K562 (cell line): ENCODE data around the gene NKAIN1. TPM values are rescaled to one million over a fixed set of nuclear protein-coding genes. Genes with fewer than 3 reads are reported as not detected.

ENCODE experiments used
- ATF1 ChIP-seq, 2 experiments: fragments of 450-650 bp in 1 of 2; IDR thresholded peaks; 2 replicates each; pipeline ENCODE4 v1.6.1; 2016; ENCODE audit warnings: missing compliant biosample characterization in 1 of 2, missing genetic modification characterization in 1 of 2
- BACH1 ChIP-seq: fragments of 200-800 bp; sonication (Bioruptor generic); IDR thresholded peaks from 2 replicates; pipeline ENCODE4 v1.6.1; 2016; ENCODE audit warnings: missing genetic modification characterization, missing compliant biosample characterization
- CBX1 ChIP-seq: sonication (generic); IDR thresholded peaks from 2 replicates; pipeline ENCODE4 v1.6.1; 2016; ENCODE audit warnings: antibody characterized with exemption, low read depth, mild to moderate bottlenecking
- CHCHD3 ChIP-seq: fragments of 250-450 bp; sonication (Bioruptor Pico); IDR thresholded peaks from 2 replicates; pipeline ENCODE4 v2.1.2; 2022; ENCODE audit warnings: mild to moderate bottlenecking
- CTCFL ChIP-seq: IDR thresholded peaks from 2 replicates; pipeline ENCODE4 v1.6.1; 2011; ENCODE audit warnings: borderline replicate concordance, low read depth, mild to moderate bottlenecking, moderate library complexity, low read length; ENCODE audit not compliant: insufficient read depth, poor library complexity, severe bottlenecking
- DACH1 ChIP-seq: fragments of 450-650 bp; IDR thresholded peaks from 2 replicates; pipeline ENCODE4 v1.6.1; 2018; ENCODE audit not compliant: partially characterized antibody
- KLF16 ChIP-seq: IDR thresholded peaks from 2 replicates; pipeline ENCODE4 v1.6.1; 2016; ENCODE audit warnings: antibody characterized with exemption
- MAFK ChIP-seq: IDR thresholded peaks from 2 replicates; pipeline ENCODE4 v1.6.1; 2011; ENCODE audit warnings: low read length, improper control_type of control experiment
- MXD1 ChIP-seq: fragments of 250-450 bp; sonication (Bioruptor Pico); IDR thresholded peaks from 2 replicates; pipeline ENCODE4 v1.8.0; 2021; ENCODE audit warnings: borderline replicate concordance, mild to moderate bottlenecking, moderate library complexity; ENCODE audit not compliant: poor library complexity, severe bottlenecking
- RCOR1 ChIP-seq, 2 experiments: IDR thresholded peaks; 2 replicates each; pipeline ENCODE4 v1.6.1; 2012; ENCODE audit warnings: low read depth in 2 of 2, low read length in 2 of 2, borderline replicate concordance in 1 of 2, improper control_type of control experiment in 1 of 2
- TAF7 ChIP-seq: fragments of 450-650 bp; IDR thresholded peaks from 2 replicates; pipeline ENCODE4 v1.6.1; 2016; ENCODE audit warnings: missing genetic modification characterization, missing compliant biosample characterization
- ZBTB1 ChIP-seq: sonication (generic); formaldehyde crosslinking; IDR thresholded peaks from 2 replicates; pipeline ENCODE4 v1.8.1; 2023; ENCODE audit warnings: missing genetic modification reagents, low read depth, mild to moderate bottlenecking, borderline replicate concordance
- ZFP91 ChIP-seq: sonication (generic); formaldehyde crosslinking; IDR thresholded peaks from 2 replicates; pipeline ENCODE4 v1.8.0; 2022; ENCODE audit warnings: mild to moderate bottlenecking, missing genetic modification reagents
- ZNF143 ChIP-seq: sonication (generic); formaldehyde crosslinking; IDR thresholded peaks from 2 replicates; pipeline ENCODE4 v1.9.0; 2022; ENCODE audit warnings: mild to moderate bottlenecking, missing genetic modification reagents
- ZNF282 ChIP-seq: sonication (generic); formaldehyde crosslinking; IDR thresholded peaks from 2 replicates; pipeline ENCODE4 v1.8.1; 2023; ENCODE audit warnings: missing genetic modification reagents
- ZNF347 ChIP-seq: fragments of 450-650 bp; formaldehyde crosslinking; IDR thresholded peaks from 2 replicates; pipeline ENCODE4 v1.4.0; 2020; ENCODE audit warnings: low read depth, mild to moderate bottlenecking, moderate library complexity
- ZNF609 ChIP-seq: sonication (generic); formaldehyde crosslinking; IDR thresholded peaks from 2 replicates; pipeline ENCODE4 v1.8.1; 2023; ENCODE audit warnings: missing genetic modification reagents, mild to moderate bottlenecking, borderline replicate concordance
- polyA plus RNA-seq, 8 experiments: library from polyadenylated mRNA; depleted of rRNA in 4 of 8; stranded (reverse) in 5 of 8; unstranded in 3 of 8; fragments of >200 nt; fragmentation: Nextera tagmentation in 2 of 8; fragmentation: Illumina TruSeq in 1 of 8; extraction: Ambion mirVana in 2 of 8; extraction: Trizol in 1 of 8; gene quantifications; 2 replicates each; pipeline versions ENCODE4 v1.2.1 to v1.2.3, GENCODE V29; 2011 to 2014; ENCODE audit warnings: inconsistent platforms in 1 of 8, missing spikeins in 1 of 8
- total RNA-seq, 7 experiments: library from RNA; depleted of rRNA in 6 of 7; stranded (reverse); fragments of >200 nt in 6 of 7; fragmentation: Illumina TruSeq in 2 of 7; extraction: Trizol in 2 of 7; gene quantifications; 2 replicates each; pipeline versions ENCODE4 v1.2.1 to v1.2.3, GENCODE V29; 2011 to 2021; ENCODE audit warnings: low replicate concordance in 1 of 7

Gene NKAIN1
- total and polyA plus RNA-seq, 9 of the 15 experiments (the other 6 are each of a cell fraction or from before 2014, with no cell fraction given): 0.03 to 0.22 (median 0.04) TPM; not detected in 3

- TF ChIP-seq ZNF347: no peak
- peak in 1 of 2 experiments; percentile 30; a peak in 1 of 4 replicates for TF ChIP-seq RCOR1 (IDR thresholded peaks at IDR 0.05; ENCODE audit: borderline replicate concordance in 1 of 2, low read depth in 2 of 2, low read length in 2 of 2)
- TF ChIP-seq ZFP91 (CRISPR knock-in tag): 0 out of 2 replicates have a peak, but pooled peaks have one; percentile 65
- TF ChIP-seq CBX1: peak; percentile 30; the same call in 1 of the 2 replicates
- TF ChIP-seq DACH1: no peak
- TF ChIP-seq ZNF143 (CRISPR knock-in tag): 0 out of 2 replicates have a peak, but pooled peaks have one; percentile 45
- TF ChIP-seq BACH1 (tag): no peak
- no peak for TF ChIP-seq MAFK
- no peak for TF ChIP-seq TAF7 (tag)
- peak; percentile 77; the same call in 1 of the 2 replicates for TF ChIP-seq ZNF609 (CRISPR knock-in tag)
- peak; percentile 82 for TF ChIP-seq MXD1
- TF ChIP-seq CHCHD3 (CRISPR knock-in tag): no peak
- TF ChIP-seq KLF16: no peak
- no peak for TF ChIP-seq ZBTB1 (CRISPR knock-in tag)
- TF ChIP-seq ZNF282 (CRISPR knock-in tag): peak; percentile 80; the same call in 1 of the 2 replicates
- peak; percentile 93 for TF ChIP-seq CTCFL
- peak; percentile 44; the same call in 1 of the 2 replicates for TF ChIP-seq ATF1 (CRISPR knock-in tag; IDR thresholded peaks at IDR 0.05)
- peak; percentile 88 for TF ChIP-seq ATF1 (tag; IDR thresholded peaks at IDR 0.05)
These were observed 58.0 kb downstream of the NKAIN1 start (continued) for GRCh38 chr1:31181515-31182343.
